Measurements from ENCODE around the gene CABYR.

CABYR gene

GRCh38 chr18:24138789-24139616 is at the start of gene CABYR:
Gene CABYR (plus strand): TSS chr18:24139062. CDS start chr18:24143115, 4,053 bp downstream.
- peak; percentile 89 for DNase-seq

- no peak for DNase-seq
These were observed 49.8 kb upstream of the CABYR start for GRCh38 chr18:24089076-24089475.

- no peak for DNase-seq
These were observed 49.1 kb upstream of the CABYR start for GRCh38 chr18:24089515-24090337.

GRCh38 chr18:24090876-24091275 is 48.0 kb upstream of the CABYR start:
- no peak for DNase-seq

- DNase-seq: no peak
These were observed 44.3 kb upstream of the CABYR start for GRCh38 chr18:24094561-24094960.

- no peak for DNase-seq
These were observed 42.9 kb upstream of the CABYR start for GRCh38 chr18:24095976-24096375.

GRCh38 chr18:24103320-24104021 is 35.4 kb upstream of the CABYR start:
- DNase-seq: no peak

GRCh38 chr18:24104486-24104885 is 34.4 kb upstream of the CABYR start:
- no peak for DNase-seq

GRCh38 chr18:24108641-24109040 is 30.2 kb upstream of the CABYR start:
- DNase-seq: no peak

GRCh38 chr18:24111936-24112335 is 26.9 kb upstream of the CABYR start:
- no peak for DNase-seq

GRCh38 chr18:24112464-24112863 is 26.4 kb upstream of the CABYR start:
- no peak for DNase-seq

GRCh38 chr18:24112874-24113615 is 25.8 kb upstream of the CABYR start:
- DNase-seq: no peak

- DNase-seq: no peak
These were observed 23.8 kb upstream of the CABYR start for GRCh38 chr18:24114924-24115549.

GRCh38 chr18:24115628-24116027 is 23.2 kb upstream of the CABYR start:
- no peak for DNase-seq

- peak; percentile 66 for DNase-seq
These were observed 19.9 kb upstream of the CABYR start for GRCh38 chr18:24118750-24119577.

GRCh38 chr18:24120676-24121075 is 18.2 kb upstream of the CABYR start:
- no peak for DNase-seq

GRCh38 chr18:24121625-24122024 is 17.2 kb upstream of the CABYR start:
- DNase-seq: no peak

GRCh38 chr18:24126155-24126961 is 12.5 kb upstream of the CABYR start:
- DNase-seq: no peak

- no peak for DNase-seq
These were observed 11.1 kb upstream of the CABYR start for GRCh38 chr18:24127735-24128134.

GRCh38 chr18:24128700-24129099 is 10.2 kb upstream of the CABYR start:
- no peak for DNase-seq
